ENCODE data around the gene ASXL2. TPM values are rescaled to one million over a fixed set of nuclear protein-coding genes. Genes with fewer than 3 reads are reported as not detected.
"Not testable (repeated sequence)": the region's sequence is repeated elsewhere in the genome, so short reads cannot be mapped to it uniquely, and the experiment has no call there.

ASXL2 gene
- total and polyA plus RNA-seq, 4 donors, result 2.4 to 29.0 (median 12.3) TPM

- TF ChIP-seq CTCF (IDR thresholded peaks at IDR 0.05; ENCODE audit: control extremely low read depth, extremely low read depth), result no peak
- 81 to 83% methylated on average over 12 of the region's 12 CpGs for WGBS, 2 donors
- Histone ChIP-seq H3K9ac (ENCODE audit: insufficient read depth in 1 of 2, low read length in 2 of 2) (no peak overlapping the region), H3K27me3 (ENCODE audit: control insufficient read depth in 3 of 3, insufficient read depth in 3 of 3, low read length in 2 of 3) (no peaks in the 10 kb centered on the region), H3K27ac (ENCODE audit: low read depth in 1 of 2, low read length in 1 of 2) (no peak overlapping the region), H3K36me3 (ENCODE audit: control insufficient read depth in 4 of 4, insufficient read depth in 4 of 4, low read length in 4 of 4) (no peaks in the 10 kb centered on the region), H3K9me3 (ENCODE audit: control insufficient read depth in 4 of 4, insufficient read depth in 3 of 4, low read length in 3 of 4) (no peaks in the 10 kb centered on the region), H3K4me3 (no peak overlapping the region), H3K4me1 (ENCODE audit: control insufficient read depth in 5 of 5, insufficient read depth in 5 of 5, low read length in 5 of 5) (no peaks in the 10 kb centered on the region)
- ATAC-seq (ENCODE audit: insufficient read depth, low FRiP score) (no peak), DNase-seq (no peak)
These were observed 42.6 kb upstream of the ASXL2 start for GRCh38 chr2:25920786-25921415.

DNA sequence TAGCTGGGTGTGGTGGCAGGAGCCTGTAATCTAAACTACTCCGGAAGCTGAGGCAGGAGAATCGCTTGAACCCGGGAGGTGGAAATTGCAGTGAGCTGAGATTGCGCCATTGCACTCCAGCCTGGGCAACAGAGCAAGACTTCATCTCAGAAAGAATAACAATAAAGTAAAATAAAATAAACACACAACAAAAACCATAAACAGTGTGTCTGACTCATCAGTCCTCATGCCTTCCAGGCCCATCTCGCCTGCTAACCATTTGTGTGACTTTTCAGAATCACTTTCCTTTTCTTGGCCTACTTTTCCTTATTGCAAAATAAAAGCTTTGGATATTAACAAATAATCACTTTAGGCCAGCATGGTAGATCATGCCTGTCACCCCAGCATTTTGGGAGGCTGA, 42.0 kb upstream of the ASXL2 start:
- 79 to 80% methylated on average over 5 of the region's 5 CpGs for WGBS, 2 donors
- Histone ChIP-seq H3K36me3 (ENCODE audit: control insufficient read depth in 4 of 4, insufficient read depth in 4 of 4, low read length in 4 of 4) (no peaks in the 10 kb centered on the region), H3K9ac (ENCODE audit: insufficient read depth in 1 of 2, low read length in 2 of 2) (no peak overlapping the region), H3K9me3 (ENCODE audit: control insufficient read depth in 4 of 4, insufficient read depth in 3 of 4, low read length in 3 of 4) (no peaks in the 10 kb centered on the region), H3K27me3 (ENCODE audit: control insufficient read depth in 3 of 3, insufficient read depth in 3 of 3, low read length in 2 of 3) (no peaks in the 10 kb centered on the region), H3K27ac (ENCODE audit: low read depth in 1 of 2, low read length in 1 of 2) (no peak overlapping the region), H3K4me3 (no peak overlapping the region), H3K4me1 (ENCODE audit: control insufficient read depth in 5 of 5, insufficient read depth in 5 of 5, low read length in 5 of 5) (no peaks in the 10 kb centered on the region)
- peak in 1 of 3 donors; percentile 15 for DNase-seq
- ATAC-seq (ENCODE audit: insufficient read depth, low FRiP score), result no peak
- TF ChIP-seq CTCF (IDR thresholded peaks at IDR 0.05; ENCODE audit: control extremely low read depth, extremely low read depth), result no peak

DNA sequence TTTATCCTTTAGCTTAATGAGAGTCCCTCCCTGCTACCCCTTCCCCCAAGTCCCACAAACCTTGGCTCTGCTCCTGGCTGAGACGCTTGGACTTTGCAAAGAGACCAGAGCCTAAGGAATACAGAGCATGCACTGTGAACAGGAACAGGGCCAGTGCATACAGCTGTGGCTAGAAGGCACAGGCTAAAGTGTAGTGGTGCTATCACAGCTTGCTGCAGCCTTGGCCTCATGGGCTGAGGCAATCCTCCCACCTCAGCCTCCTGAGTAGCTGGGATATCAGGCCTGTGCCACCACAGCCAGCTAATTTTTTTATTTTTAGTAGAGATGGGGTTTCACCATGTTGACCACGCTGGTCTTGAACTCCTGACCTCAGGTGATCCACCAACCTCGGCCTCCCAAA, 39.5 kb upstream of the ASXL2 start:
- TF ChIP-seq CTCF (IDR thresholded peaks at IDR 0.05; ENCODE audit: control extremely low read depth, extremely low read depth), result no peak
- H3K4me1 ChIP-seq (ENCODE audit: control insufficient read depth in 5 of 5, insufficient read depth in 5 of 5, low read length in 5 of 5), result peaks cover 0 to 7% (median 0%) of the 10 kb centered on the region in 5 donors
- H3K9me3 ChIP-seq (ENCODE audit: control insufficient read depth in 4 of 4, insufficient read depth in 3 of 4, low read length in 3 of 4), result no peaks in the 10 kb centered on the region
- DNase-seq (no peak), ATAC-seq (ENCODE audit: insufficient read depth, low FRiP score) (no peak)
- WGBS, 2 donors, result 88 to 94% methylated on average over 3 of the region's 3 CpGs
- no peaks in the 10 kb centered on the region for H3K27me3 ChIP-seq (ENCODE audit: control insufficient read depth in 3 of 3, insufficient read depth in 3 of 3, low read length in 2 of 3)
- H3K27ac ChIP-seq (ENCODE audit: low read depth in 1 of 2, low read length in 1 of 2), result no peak overlapping the region
- H3K4me3 ChIP-seq, result no peak overlapping the region
- H3K36me3 ChIP-seq (ENCODE audit: control insufficient read depth in 4 of 4, insufficient read depth in 4 of 4, low read length in 4 of 4), result no peaks in the 10 kb centered on the region
- H3K9ac ChIP-seq (ENCODE audit: insufficient read depth in 1 of 2, low read length in 2 of 2), result no peak overlapping the region

GRCh38 chr2:25917411-25917810, 39.1 kb upstream of the ASXL2 start:
- not testable (repeated sequence) for DNase-seq; H3K27me3 ChIP-seq (ENCODE audit: control insufficient read depth in 3 of 3, insufficient read depth in 3 of 3, low read length in 2 of 3); H3K4me1 ChIP-seq (ENCODE audit: control insufficient read depth in 5 of 5, insufficient read depth in 5 of 5, low read length in 5 of 5); H3K9ac ChIP-seq (ENCODE audit: insufficient read depth in 1 of 2, low read length in 2 of 2); H3K27ac ChIP-seq (ENCODE audit: low read depth in 1 of 2, low read length in 1 of 2); H3K9me3 ChIP-seq (ENCODE audit: control insufficient read depth in 4 of 4, insufficient read depth in 3 of 4, low read length in 3 of 4); H3K36me3 ChIP-seq (ENCODE audit: control insufficient read depth in 4 of 4, insufficient read depth in 4 of 4, low read length in 4 of 4); H3K4me3 ChIP-seq; ATAC-seq (ENCODE audit: insufficient read depth, low FRiP score)
- WGBS, 2 donors, result 81 to 83% methylated on average over 7 of the region's 7 CpGs

GRCh38 chr2:25915944-25916772, 37.9 kb upstream of the ASXL2 start:
- ATAC-seq (ENCODE audit: insufficient read depth, low FRiP score); DNase-seq; H3K27me3 ChIP-seq (ENCODE audit: control insufficient read depth in 3 of 3, insufficient read depth in 3 of 3, low read length in 2 of 3); H3K9me3 ChIP-seq (ENCODE audit: control insufficient read depth in 4 of 4, insufficient read depth in 3 of 4, low read length in 3 of 4); H3K27ac ChIP-seq (ENCODE audit: low read depth in 1 of 2, low read length in 1 of 2); H3K9ac ChIP-seq (ENCODE audit: insufficient read depth in 1 of 2, low read length in 2 of 2); H3K4me1 ChIP-seq (ENCODE audit: control insufficient read depth in 5 of 5, insufficient read depth in 5 of 5, low read length in 5 of 5); H3K4me3 ChIP-seq; H3K36me3 ChIP-seq (ENCODE audit: control insufficient read depth in 4 of 4, insufficient read depth in 4 of 4, low read length in 4 of 4): not testable (repeated sequence)
- 44 to 64% methylated on average over 16 of the region's 16 CpGs for WGBS, 2 donors

DNA sequence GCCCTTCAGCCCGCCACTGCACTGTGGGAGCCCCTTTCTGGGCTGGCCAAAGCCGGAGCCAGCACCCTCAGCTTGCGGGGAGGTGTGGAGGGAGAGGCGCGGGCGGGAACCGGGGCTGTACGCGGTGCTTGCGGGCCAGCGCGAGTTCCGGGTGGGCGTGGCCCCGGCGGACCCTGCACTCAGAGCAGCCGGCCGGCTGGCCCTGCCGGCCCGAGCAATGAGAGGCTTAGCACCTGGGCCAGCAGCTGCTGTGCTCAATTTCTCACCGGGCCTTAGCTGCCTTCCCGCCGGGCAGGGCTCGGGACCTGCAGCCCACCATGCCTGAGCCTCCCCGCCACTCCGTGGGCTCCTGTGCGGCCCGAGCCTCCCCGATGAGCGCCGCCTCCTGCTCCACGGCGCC, 37.1 kb upstream of the ASXL2 start:
- H3K36me3 ChIP-seq (ENCODE audit: control insufficient read depth in 4 of 4, insufficient read depth in 4 of 4, low read length in 4 of 4); H3K9ac ChIP-seq (ENCODE audit: insufficient read depth in 1 of 2, low read length in 2 of 2); DNase-seq; H3K9me3 ChIP-seq (ENCODE audit: control insufficient read depth in 4 of 4, insufficient read depth in 3 of 4, low read length in 3 of 4); H3K27ac ChIP-seq (ENCODE audit: low read depth in 1 of 2, low read length in 1 of 2); ATAC-seq (ENCODE audit: insufficient read depth, low FRiP score); H3K27me3 ChIP-seq (ENCODE audit: control insufficient read depth in 3 of 3, insufficient read depth in 3 of 3, low read length in 2 of 3); H3K4me1 ChIP-seq (ENCODE audit: control insufficient read depth in 5 of 5, insufficient read depth in 5 of 5, low read length in 5 of 5); H3K4me3 ChIP-seq: not testable (repeated sequence)
- WGBS, 2 donors, result 94 to 98% methylated on average over 26 to 32 of the region's 33 CpGs
